Measurements from ENCODE around the gene PRDM7.
"Not testable (repeated sequence)": the region's sequence is repeated elsewhere in the genome, so short reads cannot be mapped to it uniquely, and the experiment has no call there.

PRDM7 gene

GRCh38 chr16:90072442-90073105 is 4.6 kb downstream of the PRDM7 start:
- no peak for DNase-seq (ENCODE audit: low spot score)

GRCh38 chr16:90070440-90070839 is 6.7 kb downstream of the PRDM7 start:
- no peak for DNase-seq (ENCODE audit: low spot score)

GRCh38 chr16:90061437-90061836 is 15.7 kb downstream of the PRDM7 start:
- no peak for DNase-seq (ENCODE audit: low spot score)

- no peak for DNase-seq (ENCODE audit: low spot score)
Observed at GRCh38 chr16:90057738-90058173, 19.4 kb downstream of the PRDM7 start.

GRCh38 chr16:90056521-90056920 is 20.6 kb downstream of the PRDM7 start:
- not testable (repeated sequence) for DNase-seq (ENCODE audit: low spot score)

- no peak for DNase-seq (ENCODE audit: low spot score)
Observed at GRCh38 chr16:90055371-90055770, 21.8 kb downstream of the PRDM7 start.

- no peak for DNase-seq (ENCODE audit: low spot score)
Observed at GRCh38 chr16:90054554-90054953, 22.6 kb downstream of the PRDM7 start.

GRCh38 chr16:90053902-90054500 is 23.1 kb downstream of the PRDM7 start:
- no peak for DNase-seq (ENCODE audit: low spot score)

- DNase-seq (ENCODE audit: low spot score) = no peak
Observed at GRCh38 chr16:90050969-90051368, 26.2 kb downstream of the PRDM7 start.

GRCh38 chr16:90048737-90049330 is 28.3 kb downstream of the PRDM7 start:
- DNase-seq (ENCODE audit: low spot score) = no peak

- no peak for DNase-seq (ENCODE audit: low spot score)
Observed at GRCh38 chr16:90048347-90048722, 28.8 kb downstream of the PRDM7 start.

GRCh38 chr16:90047714-90048346 is 29.3 kb downstream of the PRDM7 start:
- no peak for DNase-seq (ENCODE audit: low spot score)

- DNase-seq (ENCODE audit: low spot score) = no peak
Observed at GRCh38 chr16:90046971-90047713, 30.0 kb downstream of the PRDM7 start.

- no peak for DNase-seq (ENCODE audit: low spot score)
Observed at GRCh38 chr16:90046122-90046970, 30.8 kb downstream of the PRDM7 start.

- no peak for DNase-seq (ENCODE audit: low spot score)
Observed at GRCh38 chr16:90044111-90044551, 33.0 kb downstream of the PRDM7 start.

- no peak for DNase-seq (ENCODE audit: low spot score)
Observed at GRCh38 chr16:90043526-90043925, 33.6 kb downstream of the PRDM7 start.

GRCh38 chr16:90042946-90043514 is 34.1 kb downstream of the PRDM7 start:
- DNase-seq (ENCODE audit: low spot score) = no peak

- no peak for DNase-seq (ENCODE audit: low spot score)
Observed at GRCh38 chr16:90041896-90042473, 35.1 kb downstream of the PRDM7 start.

- DNase-seq (ENCODE audit: low spot score) = no peak
Observed at GRCh38 chr16:90040152-90041023, 36.7 kb downstream of the PRDM7 start.

GRCh38 chr16:90037276-90037675 is 39.9 kb downstream of the PRDM7 start:
- DNase-seq (ENCODE audit: low spot score) = no peak
